HL-60 (cell line): ENCODE measurements around the gene ADAMTSL3.

Experiments
- CTCF ChIP-seq: IDR thresholded peaks from one replicate; pipeline ENCODE4 v1.5.1; 2011; ENCODE audit warnings: low read length, control low read depth, inconsistent platforms; ENCODE audit not compliant: insufficient read depth
- GABPA ChIP-seq: IDR thresholded peaks from 2 replicates; pipeline ENCODE4 v1.6.1; 2012; ENCODE audit warnings: low read depth

DNA sequence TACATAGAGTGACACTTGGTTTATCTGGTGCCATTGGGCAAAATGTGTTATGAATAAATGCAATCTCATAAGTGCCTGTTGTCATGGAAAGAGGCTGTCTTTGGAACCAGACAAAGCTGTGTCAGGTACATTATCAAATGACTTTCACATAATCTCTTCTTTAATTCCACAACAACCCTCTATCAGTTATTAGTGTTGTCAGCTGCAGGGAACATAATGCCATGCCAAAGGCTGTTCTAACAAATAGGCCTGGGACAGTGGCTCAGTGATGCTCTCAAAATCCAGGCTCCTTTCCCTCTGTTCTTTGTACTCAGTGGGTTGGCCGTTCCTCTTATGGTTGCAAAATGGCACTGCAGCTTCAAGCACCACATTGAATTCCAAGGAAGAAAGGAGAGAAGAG is 91.8 kb downstream of the ADAMTSL3 start:
- TF ChIP-seq CTCF (no peak), GABPA (no peak)
